ENCODE data around the gene NDUFAF8.

DNA sequence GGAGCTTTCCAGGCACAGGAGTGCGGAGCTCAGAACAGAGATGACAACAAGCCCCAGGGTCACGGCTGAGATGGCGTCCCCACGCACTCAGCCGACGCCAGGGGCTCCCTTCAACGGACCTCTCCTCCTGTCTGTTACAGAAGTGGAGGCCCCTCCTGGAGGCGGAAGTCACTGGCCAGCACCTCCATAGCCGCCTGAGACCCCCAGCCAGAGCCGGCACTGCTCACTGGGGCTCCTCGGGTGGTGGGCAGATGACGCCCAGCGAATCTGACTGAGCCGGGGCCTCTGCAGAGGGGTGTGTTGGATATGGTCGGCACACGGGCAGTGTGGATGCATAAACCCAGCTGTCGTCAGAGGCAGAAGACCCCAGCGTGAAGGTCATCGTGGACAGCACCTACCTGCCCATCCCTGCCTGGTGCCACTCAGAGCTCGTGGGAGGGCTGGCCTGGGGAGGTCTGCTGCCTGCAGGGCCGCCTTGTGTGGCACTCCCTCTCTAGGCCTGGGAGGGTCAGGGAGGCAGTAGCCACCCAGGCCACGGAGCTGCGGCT lies 20.0 kb downstream of the NDUFAF8 start:
- TF ChIP-seq CTCF (IDR thresholded peaks at IDR 0.05; ENCODE audit: poor library complexity, severe bottlenecking) (no peak), POLR2AphosphoS5 (IDR thresholded peaks at IDR 0.05) (no peak), EP300 (conservative IDR thresholded peaks at IDR 0.05; ENCODE audit: poor library complexity, severe bottlenecking) (no peak), EZH2 (IDR thresholded peaks at IDR 0.05; ENCODE audit: borderline replicate concordance, insufficient read depth, low read length, poor library complexity, severe bottlenecking) (no peak), REST (IDR thresholded peaks at IDR 0.05; ENCODE audit: borderline replicate concordance) (no peak), SMC3 (conservative IDR thresholded peaks at IDR 0.05; ENCODE audit: poor library complexity) (no peak)

Measured in neural cell (in vitro differentiated cells).